Immature natural killer cell (primary cell): ENCODE results near the gene CCDC110. TPM values are rescaled to one million over a fixed set of nuclear protein-coding genes. Genes with fewer than 3 reads are reported as not detected.

Experiments
- DNase-seq, 3 donors: peaks; one replicate each; pipeline ENCODE4 v3.0.0; 2022; ENCODE audit warnings: mixed read lengths in 1 of 3
- H3K27ac Mint-ChIP-seq, 6 donors: one replicate each; pipeline ENCODE4 v1.8.0; 2020; ENCODE audit warnings: mixed read lengths in 6 of 6, mild to moderate bottlenecking in 5 of 6, inconsistent platforms in 4 of 6, moderate library complexity in 3 of 6
- H3K27me3 Mint-ChIP-seq, 3 donors: one replicate each; pipeline ENCODE4 v1.8.0; 2020 to 2021; ENCODE audit warnings: low read depth in 3 of 3, mild to moderate bottlenecking in 3 of 3, mixed read lengths in 3 of 3, moderate library complexity in 3 of 3, inconsistent platforms in 1 of 3
- H3K36me3 Mint-ChIP-seq, 3 donors: one replicate each; pipeline ENCODE4 v1.8.0; 2020; ENCODE audit warnings: mixed read lengths in 3 of 3, inconsistent platforms in 2 of 3, mild to moderate bottlenecking in 2 of 3
- H3K4me1 Mint-ChIP-seq, 2 donors: one replicate each; pipeline ENCODE4 v1.8.0; 2020; ENCODE audit warnings: inconsistent platforms in 2 of 2, mild to moderate bottlenecking in 2 of 2, mixed read lengths in 2 of 2, moderate library complexity in 1 of 2
- H3K4me3 Mint-ChIP-seq, 5 donors: one replicate each; pipeline ENCODE4 v1.8.0; 2020; ENCODE audit warnings: mild to moderate bottlenecking in 5 of 5, mixed read lengths in 5 of 5, inconsistent platforms in 3 of 5, moderate library complexity in 3 of 5
- H3K9me3 Mint-ChIP-seq, 6 donors: one replicate each; pipeline ENCODE4 v1.8.0; 2020; ENCODE audit warnings: mild to moderate bottlenecking in 6 of 6, mixed read lengths in 6 of 6, inconsistent platforms in 4 of 6, moderate library complexity in 3 of 6
- polyA plus RNA-seq, 3 donors: library from polyadenylated mRNA; unstranded; fragments of 300-500 nt; fragmentation: Illumina TruSeq; gene quantifications; one replicate each; pipeline ENCODE4 v1.2.3, GENCODE V29; 2021

The CCDC110 gene
- polyA plus RNA-seq, 3 donors from 2014 or later = not detected

GRCh38 chr4:185502386-185502785 lies 30.9 kb upstream of the CCDC110 start:
- Mint-ChIP-seq H3K27me3 (peaks cover 2 to 5% (median 3%) of the 10 kb centered on the region in 3 donors), H3K27ac (no peak overlapping the region), H3K9me3 (peaks cover 0 to 2% (median 0%) of the 10 kb centered on the region in 6 donors), H3K4me1 (no peaks in the 10 kb centered on the region), H3K36me3 (no peaks in the 10 kb centered on the region), H3K4me3 (no peak overlapping the region)
- DNase-seq = no peak

DNA sequence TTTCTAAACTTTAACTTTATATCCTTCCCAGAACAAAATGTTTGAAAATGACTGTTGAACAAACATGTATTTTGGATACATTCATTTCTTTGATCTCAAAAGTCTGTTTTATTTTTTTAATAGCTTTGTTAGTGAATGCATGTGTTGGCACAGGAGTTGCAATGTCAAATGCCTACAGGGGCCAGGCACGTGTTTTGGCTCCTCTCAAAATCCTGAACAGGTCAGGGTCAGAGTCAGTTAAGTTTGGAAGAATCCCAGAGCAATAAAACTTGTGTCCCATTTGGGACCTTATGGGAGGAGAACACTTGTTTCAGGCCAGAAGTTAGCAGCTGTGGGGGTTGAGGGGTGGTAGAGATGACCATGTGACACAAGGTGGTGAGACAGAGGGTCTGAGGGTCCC lies 29.0 kb upstream of the CCDC110 start:
- Mint-ChIP-seq H3K4me3 (no peak overlapping the region), H3K27me3 (peaks cover 3 to 4% (median 3%) of the 10 kb centered on the region in 3 donors), H3K4me1 (no peaks in the 10 kb centered on the region), H3K27ac (no peak overlapping the region), H3K36me3 (no peaks in the 10 kb centered on the region), H3K9me3 (peaks cover 0 to 2% (median 0%) of the 10 kb centered on the region in 6 donors)
- DNase-seq = no peak

DNA sequence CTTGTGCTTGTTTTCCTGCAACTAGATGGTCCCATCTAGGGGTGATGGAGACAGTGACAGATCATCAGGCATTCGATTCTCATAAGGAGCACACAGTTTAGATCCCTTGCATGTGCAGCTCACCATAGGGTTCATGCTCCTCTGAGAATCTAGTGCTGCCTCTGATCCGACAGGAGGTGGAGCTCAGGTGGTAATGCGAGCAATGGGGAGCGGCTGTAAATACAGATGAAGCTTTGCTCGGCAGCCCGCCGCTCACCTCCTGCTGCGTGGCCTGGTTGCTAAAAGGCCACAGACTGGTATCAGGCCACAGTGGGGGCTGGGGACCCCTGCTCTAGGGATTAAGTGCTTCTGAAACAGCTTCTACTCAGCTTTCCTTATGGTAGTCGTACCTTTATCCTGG lies 28.5 kb upstream of the CCDC110 start:
- Mint-ChIP-seq H3K9me3 (peaks cover 0 to 2% (median 0%) of the 10 kb centered on the region in 6 donors), H3K4me1 (no peaks in the 10 kb centered on the region), H3K36me3 (no peaks in the 10 kb centered on the region), H3K27ac (no peak overlapping the region), H3K4me3 (no peak overlapping the region), H3K27me3 (peaks cover 3 to 4% (median 3%) of the 10 kb centered on the region in 3 donors)
- DNase-seq = no peak

- H3K27me3 Mint-ChIP-seq = peaks cover 1 to 23% (median 10%) of the 10 kb centered on the region in 3 donors
- no peak overlapping the region for H3K27ac Mint-ChIP-seq
- no peak for DNase-seq
- peaks cover 9 to 32% (median 16%) of the 10 kb centered on the region in 6 donors for H3K9me3 Mint-ChIP-seq
- no peak overlapping the region for H3K4me3 Mint-ChIP-seq
- no peaks in the 10 kb centered on the region for H3K4me1 Mint-ChIP-seq
- H3K36me3 Mint-ChIP-seq = peaks cover 0 to 11% (median 4%) of the 10 kb centered on the region in 3 donors
These were observed 17.1 kb upstream of the CCDC110 start for GRCh38 chr4:185488650-185489049.

- H3K4me3 Mint-ChIP-seq = no peak overlapping the region
- H3K36me3 Mint-ChIP-seq = no peaks in the 10 kb centered on the region
- peaks cover 2 to 17% (median 13%) of the 10 kb centered on the region in 3 donors for H3K27me3 Mint-ChIP-seq
- H3K27ac Mint-ChIP-seq = no peak overlapping the region
- peaks cover 0 to 3% (median 0%) of the 10 kb centered on the region in 6 donors for H3K9me3 Mint-ChIP-seq
- H3K4me1 Mint-ChIP-seq = no peaks in the 10 kb centered on the region
- DNase-seq = no peak
These were observed 9.9 kb upstream of the CCDC110 start for GRCh38 chr4:185481401-185481800.

- Mint-ChIP-seq H3K36me3 (no peaks in the 10 kb centered on the region), H3K4me1 (no peaks in the 10 kb centered on the region), H3K27ac (no peak overlapping the region), H3K9me3 (no peaks in the 10 kb centered on the region), H3K4me3 (no peak overlapping the region), H3K27me3 (peaks cover 2 to 15% (median 10%) of the 10 kb centered on the region in 3 donors)
- DNase-seq = no peak
These were observed 8.6 kb upstream of the CCDC110 start for GRCh38 chr4:185480016-185480732.

DNA sequence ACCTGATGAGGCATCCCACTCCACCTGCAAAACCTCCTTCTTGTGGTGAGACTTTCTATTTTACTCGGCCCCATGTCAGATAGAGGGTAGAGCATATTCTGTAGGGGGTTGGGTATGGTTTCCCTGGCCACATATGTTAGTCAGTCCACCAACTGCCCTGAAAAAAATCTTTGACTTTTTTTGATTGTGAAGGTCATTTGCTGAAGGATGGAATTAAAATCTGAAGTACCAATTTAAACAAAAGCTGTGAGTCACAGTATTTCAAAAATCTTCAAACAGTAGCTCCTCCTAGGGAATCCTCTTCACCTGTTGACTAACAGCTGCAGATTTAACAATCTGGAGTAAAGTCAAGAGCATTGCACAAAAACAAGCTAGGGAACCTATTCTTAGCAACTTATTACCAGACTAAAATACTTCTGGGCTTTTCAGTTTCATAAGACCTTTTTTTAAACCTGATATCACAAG lies 8.0 kb upstream of the CCDC110 start:
- no peak overlapping the region for H3K4me3 Mint-ChIP-seq

GRCh38 chr4:185473247-185473646 lies 1.7 kb upstream of the CCDC110 start:
- Mint-ChIP-seq H3K9me3 (no peaks in the 10 kb centered on the region), H3K27me3 (peaks cover 3 to 21% (median 4%) of the 10 kb centered on the region in 3 donors), H3K4me3 (peak overlapping the region in 3 of 5 donors; percentile 4 to 50 (median 19))

More for the DNA sequence above, 8.0 kb upstream of the CCDC110 start:
- Mint-ChIP-seq H3K27me3 (peaks cover 2 to 15% (median 8%) of the 10 kb centered on the region in 3 donors), H3K4me1 (no peaks in the 10 kb centered on the region), H3K27ac (no peak overlapping the region), H3K36me3 (no peaks in the 10 kb centered on the region), H3K9me3 (no peaks in the 10 kb centered on the region)
- DNase-seq = no peak

DNA sequence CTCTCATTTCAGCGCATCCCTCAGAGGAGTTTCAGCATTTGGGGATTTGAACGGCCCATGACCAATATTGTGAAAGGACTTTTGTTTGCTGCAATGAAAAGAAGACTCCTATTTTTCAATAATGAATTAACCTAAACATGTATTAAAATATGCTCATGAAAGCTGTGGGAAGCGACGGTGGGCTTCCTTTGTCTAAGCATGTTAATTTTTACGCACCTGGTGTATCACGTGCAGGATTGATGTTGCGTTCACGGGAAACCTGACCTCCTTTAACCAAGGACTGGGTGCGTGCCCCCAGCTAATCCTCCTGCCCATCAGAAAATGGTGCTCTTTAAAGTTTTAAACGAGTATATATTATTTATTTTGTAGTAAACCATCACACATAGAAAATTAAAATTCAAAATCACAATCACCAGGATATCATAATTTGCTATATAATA lies 590 bp upstream of the CCDC110 start:
- peak overlapping the region; percentile 85 to 98 (median 90) for H3K4me3 Mint-ChIP-seq
- H3K27me3 Mint-ChIP-seq = peaks cover 1 to 16% (median 5%) of the 10 kb centered on the region in 3 donors
- DNase-seq = peak in 1 of 3 donors; percentile 3
- H3K36me3 Mint-ChIP-seq = no peaks in the 10 kb centered on the region
- peak overlapping the region; percentile 58 to 86 (median 76) for H3K27ac Mint-ChIP-seq
- peaks cover 10 to 16% of the 10 kb centered on the region in 2 donors for H3K4me1 Mint-ChIP-seq
- no peaks in the 10 kb centered on the region for H3K9me3 Mint-ChIP-seq

More at GRCh38 chr4:185473247-185473646, 1.7 kb upstream of the CCDC110 start:
- no peak overlapping the region for H3K27ac Mint-ChIP-seq
- no peaks in the 10 kb centered on the region for H3K36me3 Mint-ChIP-seq
- H3K4me1 Mint-ChIP-seq = peaks cover 10 to 16% of the 10 kb centered on the region in 2 donors
- DNase-seq = no peak

DNA sequence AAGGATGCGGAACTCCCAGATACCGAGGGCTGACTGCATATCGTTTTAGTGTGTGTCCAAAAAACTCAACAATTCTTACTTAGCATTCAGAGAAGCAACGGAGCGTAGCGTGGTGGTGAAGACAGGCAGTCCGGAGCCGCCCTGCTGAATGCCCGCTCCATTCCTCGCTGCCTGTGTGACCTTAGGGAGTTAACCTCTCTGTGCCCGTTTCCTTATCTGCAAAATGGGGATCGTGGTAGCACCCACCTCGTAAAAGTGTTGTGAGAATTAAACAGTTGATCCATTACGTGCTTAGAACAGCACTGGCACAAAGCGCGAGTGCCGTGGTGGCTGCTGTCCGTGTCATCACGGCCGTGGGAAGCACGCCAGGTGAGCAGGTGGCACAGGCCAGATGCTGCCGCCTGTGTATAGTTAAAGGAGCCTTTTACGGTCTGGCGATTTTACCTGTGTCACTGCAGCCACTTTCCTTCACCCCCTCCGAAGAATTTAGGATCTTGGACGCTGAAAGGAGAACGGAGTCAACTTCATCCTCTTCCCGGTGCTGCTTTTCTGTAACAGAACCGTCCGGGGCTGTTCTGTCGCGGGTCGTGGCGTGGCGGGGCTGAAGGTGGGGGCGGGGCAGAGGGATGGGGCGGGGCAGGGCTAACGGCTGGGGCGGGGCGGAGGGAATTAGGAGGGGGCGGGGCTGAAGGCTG lies 885 bp downstream of the CCDC110 start:
- H3K36me3 Mint-ChIP-seq = no peaks in the 10 kb centered on the region
- H3K27me3 Mint-ChIP-seq = peaks cover 3 to 9% (median 6%) of the 10 kb centered on the region in 3 donors
- peaks cover 0 to 3% (median 0%) of the 10 kb centered on the region in 6 donors for H3K9me3 Mint-ChIP-seq
- peak overlapping the region in 5 of 6 donors; percentile 38 to 73 (median 49) for H3K27ac Mint-ChIP-seq
- DNase-seq = peak in 2 of 3 donors; percentile 28 to 32
- peak overlapping the region; percentile 60 to 83 (median 77) for H3K4me3 Mint-ChIP-seq
- peaks cover 10 to 16% of the 10 kb centered on the region in 2 donors for H3K4me1 Mint-ChIP-seq

DNA sequence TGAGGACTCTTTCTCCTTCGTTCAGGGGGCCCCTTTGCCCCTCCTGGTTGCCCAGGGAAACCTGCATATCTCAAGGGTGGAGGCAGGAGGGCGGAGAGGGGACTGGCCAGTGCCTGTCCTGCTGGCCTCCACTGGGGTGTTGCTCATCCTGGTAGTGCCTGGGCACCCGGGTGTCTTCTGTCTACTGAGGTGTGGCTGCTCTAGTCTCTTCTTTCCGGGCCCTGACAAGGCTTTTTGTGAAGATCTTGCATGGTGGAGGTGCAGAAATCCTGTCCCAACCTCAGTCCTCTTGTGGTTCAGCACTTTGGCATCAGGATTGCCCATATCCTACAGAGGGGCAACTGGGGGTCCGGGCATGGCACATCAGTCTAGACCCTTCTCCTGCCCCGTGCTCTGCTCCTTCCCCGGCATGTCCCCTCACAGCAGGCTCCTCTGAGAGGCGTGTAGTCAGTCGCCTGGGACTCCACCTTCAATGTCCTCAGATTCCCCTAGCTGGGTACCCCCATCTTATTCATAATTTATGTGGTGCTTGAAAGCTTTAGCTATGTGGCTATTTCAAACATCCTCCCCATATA lies 1.9 kb downstream of the CCDC110 start:
- DNase-seq = peak in 1 of 3 donors; percentile 8

GRCh38 chr4:185468999-185469398 lies 2.5 kb downstream of the CCDC110 start:
- Mint-ChIP-seq H3K27ac (peak overlapping the region in 1 of 6 donors; percentile 4), H3K27me3 (peaks cover 3 to 11% (median 7%) of the 10 kb centered on the region in 3 donors)

More for the DNA sequence above, 1.9 kb downstream of the CCDC110 start:
- Mint-ChIP-seq H3K9me3 (peaks cover 0 to 3% (median 0%) of the 10 kb centered on the region in 6 donors), H3K36me3 (no peaks in the 10 kb centered on the region), H3K4me1 (peaks cover 10 to 16% of the 10 kb centered on the region in 2 donors), H3K27me3 (peaks cover 3 to 11% (median 9%) of the 10 kb centered on the region in 3 donors), H3K4me3 (peak overlapping the region in 1 of 5 donors; percentile 33), H3K27ac (peak overlapping the region in 2 of 6 donors; percentile 4 to 62)

GRCh38 chr4:185467991-185468390 lies 3.5 kb downstream of the CCDC110 start:
- no peak overlapping the region for H3K4me3 Mint-ChIP-seq
- peaks cover 10 to 16% of the 10 kb centered on the region in 2 donors for H3K4me1 Mint-ChIP-seq
- H3K27me3 Mint-ChIP-seq = peaks cover 3 to 11% (median 7%) of the 10 kb centered on the region in 3 donors
- H3K27ac Mint-ChIP-seq = no peak overlapping the region
- no peaks in the 10 kb centered on the region for H3K36me3 Mint-ChIP-seq
- no peak for DNase-seq
- peaks cover 0 to 3% (median 0%) of the 10 kb centered on the region in 6 donors for H3K9me3 Mint-ChIP-seq

More at GRCh38 chr4:185468999-185469398, 2.5 kb downstream of the CCDC110 start:
- no peak for DNase-seq
- Mint-ChIP-seq H3K4me1 (peaks cover 10 to 16% of the 10 kb centered on the region in 2 donors), H3K36me3 (no peaks in the 10 kb centered on the region), H3K9me3 (peaks cover 0 to 3% (median 0%) of the 10 kb centered on the region in 6 donors), H3K4me3 (no peak overlapping the region)
